Heart left ventricle (tissue), 13 donors: Measurements from ENCODE around the gene TMF1.

ENCODE experiments used
- CTCF ChIP-seq, 12 donors: fragments of 200-600 bp; sonication (generic) in 4 of 12; IDR thresholded peaks; one replicate each; pipeline versions ENCODE4 v1.5.0 to v1.8.0; 2018 to 2022; ENCODE audit warnings: antibody characterized with exemption in 12 of 12, mild to moderate bottlenecking in 5 of 12
- POLR2A ChIP-seq, 2 donors: fragments of 450-650 bp; IDR thresholded peaks; one replicate each; pipeline ENCODE4 v1.6.1; 2017; ENCODE audit warnings: antibody characterized with exemption in 2 of 2, mild to moderate bottlenecking in 2 of 2, moderate library complexity in 2 of 2
- donor health status: ischemic (EF 13 %, LVEDD 7.1; RV severe dilation, severe dysfunction).
- donor health status: DM: no; HTN: yes; CAD: no.
- donor health status: DM: no; HTN: no; CAD: no.
- donor health status: ischemic (EF 25% LVEDD 6.9; RV normal size, moderate dysfunction).
- donor health status: ischemic (EF 25% LVEDD 5.7; RV mildly dilated, moderate dysfunction).
- donor health status: ischemic (EF 35%, LVEDD 5.7; RV mildly dilated, moderate dysfunction).
- donor health status: nonischemic (EF 11% LVEDD 7.7; RV severe dilation, severe dysfunction).
- donor health status: DM: yes; HTN: yes; CAD: no.
- donor health status: PGD.
- donor health status: ischemic (EF 29% LVEDD 5.4; RV normal size, mild dysfunction).
- donor health status: nonischemic (EF 23%, LVEDD 6.1; RV moderate dilation, normal function).

- TF ChIP-seq CTCF (IDR thresholded peaks at IDR 0.05) (no peak), POLR2A (IDR thresholded peaks at IDR 0.05) (no peak)
Observed at GRCh38 chr3:69090021-69090420, 37.9 kb upstream of the TMF1 start.
